DMS 273 (cell line): Measurements from ENCODE around the gene ITPKA.

ENCODE experiments used
- DNase-seq: peaks from one replicate; lab custom pipeline; 2025; ENCODE audit not compliant: unreplicated experiment; lab: John Stamatoyannopoulos, UW

The ITPKA gene

GRCh38 chr15:41489641-41490040 lies 4.0 kb upstream of the ITPKA start:
- DNase-seq, result no peak

- DNase-seq, result peak; percentile 67
Measured at GRCh38 chr15:41490355-41490754, 3.3 kb upstream of the ITPKA start.

GRCh38 chr15:41491889-41492288 lies 1.8 kb upstream of the ITPKA start:
- DNase-seq, result no peak

GRCh38 chr15:41492597-41493204 lies 973 bp upstream of the ITPKA start:
- no peak for DNase-seq

GRCh38 chr15:41493902-41494189 lies 172 bp downstream of the ITPKA start:
- no peak for DNase-seq

GRCh38 chr15:41494190-41494921 lies 682 bp downstream of the ITPKA start:
- peak; percentile 57 for DNase-seq

- DNase-seq, result no peak
Measured at GRCh38 chr15:41494922-41495735, 1.5 kb downstream of the ITPKA start.

GRCh38 chr15:41495736-41496599 lies 2.3 kb downstream of the ITPKA start:
- no peak for DNase-seq

- no peak for DNase-seq
Measured at GRCh38 chr15:41498657-41499056, 5.0 kb downstream of the ITPKA start.

- peak; percentile 35 for DNase-seq
Measured at GRCh38 chr15:41499109-41499851, 5.6 kb downstream of the ITPKA start.

GRCh38 chr15:41501191-41501917 lies 7.7 kb downstream of the ITPKA start:
- peak; percentile 32 for DNase-seq

GRCh38 chr15:41501931-41502794 lies 8.5 kb downstream of the ITPKA start:
- DNase-seq, result no peak

- DNase-seq, result no peak
Measured at GRCh38 chr15:41502795-41503668, 9.4 kb downstream of the ITPKA start.

GRCh38 chr15:41503669-41504010 lies 10.0 kb downstream of the ITPKA start:
- peak; percentile 25 for DNase-seq

GRCh38 chr15:41504751-41505492 lies 11.2 kb downstream of the ITPKA start:
- no peak for DNase-seq

- no peak for DNase-seq
Measured at GRCh38 chr15:41505776-41506175, 12.1 kb downstream of the ITPKA start.

GRCh38 chr15:41506796-41507341 lies 13.2 kb downstream of the ITPKA start:
- DNase-seq, result no peak
